Hepatocyte (in vitro differentiated cells): ENCODE data around the gene SYNJ1. TPM values are rescaled to one million over a fixed set of nuclear protein-coding genes. Genes with fewer than 3 reads are reported as not detected.
"Not testable (repeated sequence)": the region's sequence is repeated elsewhere in the genome, so short reads cannot be mapped to it uniquely, and the experiment has no call there.

Experiments
- DNase-seq: peaks from one replicate; pipeline ENCODE4 v3.0.0-alpha.2; 2016; ENCODE audit warnings: low spot score
- H2AFZ ChIP-seq: fragments of 200-600 bp; sonication (generic); 2 replicates; pipeline ENCODE4 v1.6.0; 2016; ENCODE audit warnings: antibody characterized with exemption, mild to moderate bottlenecking
- H3K27ac ChIP-seq: fragments of 200-600 bp; sonication (generic); 2 replicates; pipeline ENCODE4 v1.5.1; 2016; ENCODE audit warnings: mild to moderate bottlenecking
- H3K27me3 ChIP-seq: fragments of 200-600 bp; sonication (generic); 2 replicates; pipeline ENCODE4 v1.6.1; 2016
- H3K36me3 ChIP-seq: fragments of 200-600 bp; sonication (generic); replicated peaks from 2 replicates; pipeline ENCODE4 v1.5.1; 2016; ENCODE audit warnings: low read depth; ENCODE audit not compliant: insufficient read depth
- H3K4me1 ChIP-seq: fragments of 200-600 bp; sonication (generic); 2 replicates; pipeline ENCODE4 v1.5.1; 2016; ENCODE audit warnings: mild to moderate bottlenecking, moderate library complexity; ENCODE audit not compliant: insufficient read depth
- H3K4me2 ChIP-seq: fragments of 200-600 bp; sonication (generic); 2 replicates; pipeline ENCODE4 v1.6.0; 2016
- H3K4me3 ChIP-seq: fragments of 200-600 bp; sonication (generic); 2 replicates; pipeline ENCODE4 v1.5.1; 2016; ENCODE audit warnings: mild to moderate bottlenecking
- H3K79me2 ChIP-seq: fragments of 200-600 bp; sonication (generic); 2 replicates; pipeline ENCODE4 v1.6.0; 2017; ENCODE audit warnings: mild to moderate bottlenecking
- H3K9me2 ChIP-seq: fragments of 200-600 bp; sonication (generic); replicated peaks from 2 replicates; pipeline ENCODE4 v1.6.0; 2017; ENCODE audit warnings: mild to moderate bottlenecking; ENCODE audit not compliant: insufficient read depth
- H3K9me3 ChIP-seq: fragments of 200-600 bp; sonication (generic); 2 replicates; pipeline ENCODE4 v1.5.1; 2016; ENCODE audit warnings: low read depth, mild to moderate bottlenecking
- H4K20me1 ChIP-seq: fragments of 200-600 bp; sonication (generic); 2 replicates; pipeline ENCODE4 v1.6.0; 2016; ENCODE audit warnings: mild to moderate bottlenecking; ENCODE audit not compliant: insufficient read depth, poor library complexity, severe bottlenecking
- EZH2 ChIP-seq: fragments of 200-600 bp; sonication (generic); IDR thresholded peaks from 2 replicates; pipeline ENCODE4 v1.6.1; 2016; ENCODE audit warnings: antibody characterized with exemption, mild to moderate bottlenecking, borderline replicate concordance
- EZH2phosphoT487 ChIP-seq: fragments of 200-600 bp; sonication (generic); IDR thresholded peaks from one replicate; pipeline ENCODE4 v1.6.1; 2018; ENCODE audit warnings: antibody characterized with exemption, mild to moderate bottlenecking, low read depth, moderate library complexity; ENCODE audit not compliant: unreplicated experiment, severe bottlenecking
- WGBS: methylation state at CpG from one replicate; pipeline ENCODE4 v1.1.6; 2016; ENCODE audit warnings: low lambda C conversion rate; ENCODE audit errors: missing lambda C conversion rate; 5-methylcytosine and 5-hydroxymethylcytosine counted together
- polyA plus RNA-seq: library from polyadenylated mRNA; unstranded; fragments of >200 nt; fragmentation: Nextera tagmentation; extraction: Ambion mirVana; gene quantifications from 2 replicates; pipeline ENCODE4 v1.2.1, GENCODE V29; 2016
- total RNA-seq: library from RNA; depleted of rRNA; stranded (reverse); fragments of >200 nt; gene quantifications from 2 replicates; pipeline ENCODE4 v1.2.3, GENCODE V29; 2014
- TF ChIP-seq, protein P1 (sequence below): fragments of 200-600 bp; sonication (generic); IDR thresholded peaks from 2 replicates; pipeline ENCODE4 v1.5.1; 2016; ENCODE audit warnings: antibody characterized with exemption, mild to moderate bottlenecking; ENCODE audit not compliant: poor library complexity

The SYNJ1 gene
- total and polyA plus RNA-seq, 2 experiments from 2014 or later, result 3.9 to 8.9 TPM

DNA sequence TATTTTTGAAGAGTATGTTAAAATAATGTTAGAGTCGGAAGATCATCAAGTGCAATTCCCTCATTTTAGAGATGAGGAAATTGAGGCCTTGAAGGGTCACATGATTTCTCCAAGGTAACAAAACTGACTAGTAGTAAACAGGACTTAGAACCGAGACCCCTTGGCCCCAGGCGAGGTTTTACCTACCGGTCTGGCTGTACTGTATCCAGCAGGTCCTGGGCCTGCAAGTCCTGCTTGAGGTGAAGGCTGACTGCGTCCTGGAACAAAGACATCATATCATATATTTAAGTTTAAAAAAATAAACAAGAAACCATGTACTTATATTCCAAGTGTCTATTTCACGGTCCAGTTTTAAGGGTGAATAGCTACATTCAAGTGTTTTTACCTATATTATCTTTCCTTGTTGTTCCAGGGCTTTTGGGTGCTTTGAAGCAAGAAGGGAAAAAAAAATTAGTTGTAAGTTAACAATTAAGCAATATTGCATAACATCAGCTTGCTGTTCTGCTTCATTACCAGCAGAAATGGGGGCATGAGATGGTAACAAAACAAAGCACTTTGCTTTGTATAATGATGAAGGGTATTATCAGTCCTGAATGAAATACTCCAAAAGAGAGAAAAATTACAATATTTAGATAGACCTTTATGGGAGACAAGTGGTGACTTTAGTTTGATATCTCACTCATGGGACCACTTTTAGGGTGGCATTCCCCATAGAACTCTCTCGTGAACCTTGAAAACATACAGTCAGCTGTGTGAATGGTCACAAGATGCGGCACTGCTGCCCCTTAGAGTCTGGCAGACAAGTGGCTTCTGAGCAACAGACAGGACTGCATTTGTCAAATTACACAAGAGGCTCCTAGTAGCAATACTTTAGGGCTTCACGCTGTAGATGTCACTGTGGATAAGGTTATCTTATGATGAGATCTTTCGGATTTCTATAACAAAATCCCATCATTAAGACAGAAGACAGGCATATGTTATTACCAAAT, 85.8 kb downstream of the SYNJ1 start:
- no peak overlapping the region for H3K4me3 ChIP-seq
- H3K4me2 ChIP-seq, result no peak overlapping the region
- H3K36me3 ChIP-seq, result no peaks in the 10 kb centered on the region
- no peak for DNase-seq
- H3K9me3 ChIP-seq, result no peaks in the 10 kb centered on the region
- no peak for TF ChIP-seq EZH2
- no peak for TF ChIP-seq EZH2phosphoT487
- TF ChIP-seq, protein P1, sequence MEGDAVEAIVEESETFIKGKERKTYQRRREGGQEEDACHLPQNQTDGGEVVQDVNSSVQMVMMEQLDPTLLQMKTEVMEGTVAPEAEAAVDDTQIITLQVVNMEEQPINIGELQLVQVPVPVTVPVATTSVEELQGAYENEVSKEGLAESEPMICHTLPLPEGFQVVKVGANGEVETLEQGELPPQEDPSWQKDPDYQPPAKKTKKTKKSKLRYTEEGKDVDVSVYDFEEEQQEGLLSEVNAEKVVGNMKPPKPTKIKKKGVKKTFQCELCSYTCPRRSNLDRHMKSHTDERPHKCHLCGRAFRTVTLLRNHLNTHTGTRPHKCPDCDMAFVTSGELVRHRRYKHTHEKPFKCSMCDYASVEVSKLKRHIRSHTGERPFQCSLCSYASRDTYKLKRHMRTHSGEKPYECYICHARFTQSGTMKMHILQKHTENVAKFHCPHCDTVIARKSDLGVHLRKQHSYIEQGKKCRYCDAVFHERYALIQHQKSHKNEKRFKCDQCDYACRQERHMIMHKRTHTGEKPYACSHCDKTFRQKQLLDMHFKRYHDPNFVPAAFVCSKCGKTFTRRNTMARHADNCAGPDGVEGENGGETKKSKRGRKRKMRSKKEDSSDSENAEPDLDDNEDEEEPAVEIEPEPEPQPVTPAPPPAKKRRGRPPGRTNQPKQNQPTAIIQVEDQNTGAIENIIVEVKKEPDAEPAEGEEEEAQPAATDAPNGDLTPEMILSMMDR, result no peak
- H2AFZ ChIP-seq, result no peak overlapping the region
- no peak overlapping the region for H3K27ac ChIP-seq
- H3K79me2 ChIP-seq, result no peaks in the 10 kb centered on the region
- WGBS, result 78% methylated on average over 10 of the region's 10 CpGs
- no peaks in the 10 kb centered on the region for H3K27me3 ChIP-seq
- no peaks in the 10 kb centered on the region for H4K20me1 ChIP-seq
- no peaks in the 10 kb centered on the region for H3K4me1 ChIP-seq
- no peaks in the 10 kb centered on the region for H3K9me2 ChIP-seq

DNA sequence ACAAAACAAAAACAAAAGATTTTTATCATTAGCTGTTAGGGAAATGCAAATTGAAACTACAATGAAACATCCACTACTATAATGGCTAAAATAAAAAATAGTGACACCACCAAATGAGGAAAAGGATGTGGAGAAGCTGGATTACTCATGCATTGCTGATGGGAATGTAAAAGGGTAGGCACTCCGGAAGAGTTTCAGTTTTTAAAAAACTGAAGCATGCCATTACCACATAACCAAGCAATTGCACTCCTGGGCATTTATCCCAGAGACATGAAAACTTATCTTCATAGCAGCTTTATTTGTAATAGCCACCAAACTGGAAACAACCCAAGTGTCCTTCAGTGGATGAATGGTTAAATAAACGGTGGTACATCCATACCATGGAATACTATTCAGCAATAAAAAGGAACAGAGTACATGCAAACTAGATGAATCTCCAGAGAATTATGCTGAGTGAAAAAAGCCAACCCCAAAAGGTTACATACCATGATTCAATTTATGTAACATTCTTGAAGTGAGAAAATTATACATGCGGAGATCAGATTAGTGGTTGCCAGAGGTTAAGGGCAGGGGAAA, 101.1 kb downstream of the SYNJ1 start:
- WGBS, result over 99% methylated on average over 3 of the region's 3 CpGs
- Histone ChIP-seq H4K20me1 (no peaks in the 10 kb centered on the region), H3K4me2 (no peak overlapping the region), H2AFZ (no peak overlapping the region), H3K79me2 (no peaks in the 10 kb centered on the region), H3K9me3 (no peaks in the 10 kb centered on the region), H3K27ac (no peak overlapping the region), H3K4me3 (no peak overlapping the region), H3K9me2 (no peaks in the 10 kb centered on the region), H3K27me3 (no peaks in the 10 kb centered on the region), H3K4me1 (no peaks in the 10 kb centered on the region), H3K36me3 (peaks cover 3% of the 10 kb centered on the region)
- TF ChIP-seq, protein P1, result no peak
- TF ChIP-seq EZH2 (no peak), EZH2phosphoT487 (no peak)
- no peak for DNase-seq

DNA sequence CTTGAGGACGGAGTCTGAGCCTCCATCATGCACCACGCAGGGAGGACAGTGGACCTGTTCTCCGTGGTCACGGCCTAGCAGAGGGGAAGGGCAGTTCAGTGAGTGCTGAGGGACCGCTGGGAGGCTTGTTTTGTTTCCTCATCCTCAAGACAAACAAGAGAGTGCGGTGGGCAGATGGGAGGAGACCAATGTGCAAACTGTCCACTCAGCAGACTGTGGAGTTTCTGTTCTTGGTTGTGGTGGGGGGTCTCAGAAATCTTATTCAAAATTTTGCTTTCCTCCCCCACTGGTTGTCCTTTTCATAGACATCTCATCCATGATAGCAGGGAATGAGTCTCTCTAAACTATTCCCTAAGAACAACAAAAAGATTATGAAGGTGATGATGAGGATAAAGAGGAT, 109.6 kb downstream of the SYNJ1 start:
- not testable (repeated sequence) for H3K4me2 ChIP-seq, H3K9me2 ChIP-seq, H3K9me3 ChIP-seq, H3K36me3 ChIP-seq, H3K79me2 ChIP-seq, DNase-seq, H4K20me1 ChIP-seq, H2AFZ ChIP-seq, H3K27me3 ChIP-seq, H3K4me1 ChIP-seq, H3K27ac ChIP-seq, H3K4me3 ChIP-seq
- WGBS, result 82% methylated on average over 6 of the region's 6 CpGs

DNA sequence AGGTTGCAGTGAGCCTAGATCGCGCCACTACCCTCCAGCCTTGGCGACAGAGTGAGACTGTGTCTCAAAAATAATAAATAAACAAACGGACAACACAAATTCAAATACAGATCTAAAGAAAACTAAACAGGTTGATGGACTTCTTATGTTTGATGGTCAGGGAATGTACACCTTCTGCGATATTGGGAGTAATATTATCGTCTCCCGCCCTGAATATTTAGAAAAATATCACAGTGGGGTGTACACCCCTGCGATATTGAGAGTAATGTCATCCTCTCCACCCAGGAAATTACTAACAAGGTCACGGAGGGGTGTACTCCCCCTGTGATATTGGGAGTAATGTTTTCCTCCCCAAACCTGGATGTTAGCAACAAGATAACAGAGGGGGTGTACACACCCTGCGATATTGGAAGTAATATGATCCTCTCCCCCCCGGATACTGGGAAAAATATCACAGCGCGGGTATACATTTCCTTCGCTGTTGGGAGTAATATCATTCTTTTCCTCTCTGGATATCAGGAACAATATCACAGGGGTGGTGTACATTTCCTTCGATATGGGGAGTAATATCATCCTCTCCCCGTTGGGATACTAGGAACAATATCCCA, 114.3 kb downstream of the SYNJ1 start:
- Histone ChIP-seq H3K4me3 (peak overlapping the region; percentile 83), H3K4me2 (peak overlapping the region; percentile 86), H2AFZ (peak overlapping the region; percentile 87), H4K20me1 (no peaks in the 10 kb centered on the region), H3K27ac (peak overlapping the region; percentile 96), H3K79me2 (peaks cover 30% of the 10 kb centered on the region), H3K27me3 (no peaks in the 10 kb centered on the region), H3K36me3 (no peaks in the 10 kb centered on the region), H3K9me2 (no peaks in the 10 kb centered on the region), H3K9me3 (no peaks in the 10 kb centered on the region), H3K4me1 (peaks cover 13% of the 10 kb centered on the region)
- no peak for TF ChIP-seq EZH2
- TF ChIP-seq, protein P1, result no peak
- no peak for TF ChIP-seq EZH2phosphoT487
- 82% methylated on average over 16 of the region's 16 CpGs for WGBS
- DNase-seq, result no peak
